Neural progenitor cell (in vitro differentiated cells): ENCODE results near the gene QSER1. TPM values are rescaled to one million over a fixed set of nuclear protein-coding genes. Genes with fewer than 3 reads are reported as not detected.

Experiments
- DNase-seq: peaks from one replicate; pipeline ENCODE4 v3.0.0-alpha.2; 2016; ENCODE audit warnings: low spot score
- H2AFZ ChIP-seq: fragments of 200-600 bp; sonication (generic); replicated peaks from 2 replicates; pipeline ENCODE4 v1.6.1; 2016; ENCODE audit warnings: antibody characterized with exemption
- H3F3A ChIP-seq: fragments of 200-600 bp; sonication (generic); 2 replicates; pipeline ENCODE4 v1.6.1; 2016; ENCODE audit warnings: antibody characterized with exemption, low read depth
- H3K27ac ChIP-seq: fragments of 200-600 bp; sonication (generic); 2 replicates; pipeline ENCODE4 v1.5.1; 2016; ENCODE audit warnings: mild to moderate bottlenecking
- H3K27me3 ChIP-seq: fragments of 200-600 bp; sonication (generic); 2 replicates; pipeline ENCODE4 v1.6.1; 2016; ENCODE audit warnings: mild to moderate bottlenecking, moderate library complexity
- H3K36me3 ChIP-seq: fragments of 200-600 bp; sonication (generic); 2 replicates; pipeline ENCODE4 v1.5.1; 2016
- H3K4me1 ChIP-seq: fragments of 200-600 bp; sonication (generic); 2 replicates; pipeline ENCODE4 v1.6.1; 2016; ENCODE audit warnings: mixed run types
- H3K4me2 ChIP-seq: fragments of 200-600 bp; sonication (generic); 2 replicates; pipeline ENCODE4 v1.6.1; 2016
- H3K4me3 ChIP-seq: fragments of 200-600 bp; sonication (generic); 2 replicates; pipeline ENCODE4 v1.5.1; 2016
- H3K79me2 ChIP-seq: fragments of 200-600 bp; sonication (generic); 2 replicates; pipeline ENCODE4 v1.6.1; 2016; ENCODE audit warnings: low read depth
- H3K9ac ChIP-seq: fragments of 200-600 bp; sonication (generic); 2 replicates; pipeline ENCODE4 v1.6.1; 2016
- H3K9me3 ChIP-seq: fragments of 200-600 bp; sonication (generic); 2 replicates; pipeline ENCODE4 v1.5.1; 2016; ENCODE audit warnings: low read depth
- H4K20me1 ChIP-seq: fragments of 200-600 bp; sonication (generic); 2 replicates; pipeline ENCODE4 v1.6.1; 2016; ENCODE audit warnings: low read depth
- H3K27ac Mint-ChIP-seq: 3 replicates; pipeline ENCODE4 v1.8.0; 2021; ENCODE audit warnings: mixed read lengths
- H3K27me3 Mint-ChIP-seq: 2 replicates; pipeline ENCODE4 v1.8.0; 2022; ENCODE audit warnings: low read depth, mild to moderate bottlenecking, inconsistent platforms, moderate library complexity, mixed read lengths; ENCODE audit not compliant: insufficient read depth
- H3K36me3 Mint-ChIP-seq: 3 replicates; pipeline ENCODE4 v1.8.0; 2021; ENCODE audit warnings: mixed read lengths
- H3K4me1 Mint-ChIP-seq: 3 replicates; pipeline ENCODE4 v1.8.0; 2021; ENCODE audit warnings: mixed read lengths
- H3K4me3 Mint-ChIP-seq: 3 replicates; pipeline ENCODE4 v1.8.0; 2021; ENCODE audit warnings: mild to moderate bottlenecking, moderate library complexity, mixed read lengths
- H3K9me3 Mint-ChIP-seq: 3 replicates; pipeline ENCODE4 v1.8.0; 2020; ENCODE audit warnings: mixed read lengths
- CTCF ChIP-seq: fragments of 200-600 bp; sonication (generic); IDR thresholded peaks from 2 replicates; pipeline ENCODE4 v1.5.1; 2017; ENCODE audit warnings: antibody characterized with exemption, mild to moderate bottlenecking
- EZH2 ChIP-seq: fragments of 200-600 bp; sonication (generic); IDR thresholded peaks from 2 replicates; pipeline ENCODE4 v1.6.1; 2017; ENCODE audit warnings: antibody characterized with exemption, mild to moderate bottlenecking, moderate library complexity
- EZH2phosphoT487 ChIP-seq: fragments of 200-600 bp; sonication (generic); IDR thresholded peaks from 2 replicates; pipeline ENCODE4 v1.6.1; 2017; ENCODE audit warnings: antibody characterized with exemption
- total RNA-seq: library from RNA; depleted of rRNA; stranded (reverse); fragments of >200 nt; gene quantifications from 2 replicates; pipeline ENCODE4 v1.2.3, GENCODE V29; 2015; ENCODE audit warnings: low replicate concordance

QSER1 gene
- total RNA-seq, 1 donor from 2014 or later, result 79.2 TPM

- no peak for TF ChIP-seq EZH2phosphoT487
- TF ChIP-seq CTCF, result no peak
- no peak for TF ChIP-seq EZH2
- no peaks in the 10 kb centered on the region for H3K36me3 Mint-ChIP-seq
These were observed 41.4 kb upstream of the QSER1 start for GRCh38 chr11:32851251-32851650.

GRCh38 chr11:32852207-32852606, 40.4 kb upstream of the QSER1 start:
- H3K4me3 Mint-ChIP-seq, result no peak overlapping the region
- Histone ChIP-seq H3K79me2 (no peaks in the 10 kb centered on the region), H3K36me3 (no peaks in the 10 kb centered on the region), H3K9ac (no peak overlapping the region), H3K27ac (no peak overlapping the region), H3K4me1 (no peaks in the 10 kb centered on the region), H4K20me1 (no peaks in the 10 kb centered on the region), H3K4me2 (no peak overlapping the region), H2AFZ (peak overlapping the region; percentile 40), H3F3A (no peaks in the 10 kb centered on the region), H3K9me3 (no peaks in the 10 kb centered on the region), H3K27me3 (no peaks in the 10 kb centered on the region), H3K4me3 (no peak overlapping the region)
- no peak overlapping the region for H3K27ac Mint-ChIP-seq
- no peak for TF ChIP-seq EZH2
- no peak for TF ChIP-seq EZH2phosphoT487
- TF ChIP-seq CTCF, result no peak
- DNase-seq, result no peak
- no peaks in the 10 kb centered on the region for H3K36me3 Mint-ChIP-seq
- no peaks in the 10 kb centered on the region for H3K4me1 Mint-ChIP-seq
- no peaks in the 10 kb centered on the region for H3K27me3 Mint-ChIP-seq
- no peaks in the 10 kb centered on the region for H3K9me3 Mint-ChIP-seq

More at GRCh38 chr11:32851251-32851650, 41.4 kb upstream of the QSER1 start:
- Histone ChIP-seq H3K27me3 (no peaks in the 10 kb centered on the region), H3K4me2 (no peak overlapping the region), H4K20me1 (no peaks in the 10 kb centered on the region), H3K79me2 (no peaks in the 10 kb centered on the region), H3K9ac (no peak overlapping the region), H3K9me3 (no peaks in the 10 kb centered on the region), H3K27ac (no peak overlapping the region), H3K4me1 (no peaks in the 10 kb centered on the region), H2AFZ (no peak overlapping the region), H3K36me3 (no peaks in the 10 kb centered on the region), H3K4me3 (no peak overlapping the region), H3F3A (no peaks in the 10 kb centered on the region)
- Mint-ChIP-seq H3K9me3 (no peaks in the 10 kb centered on the region), H3K27ac (no peak overlapping the region), H3K27me3 (no peaks in the 10 kb centered on the region), H3K4me3 (no peak overlapping the region), H3K4me1 (no peaks in the 10 kb centered on the region)
- DNase-seq, result no peak

- Histone ChIP-seq H3K4me1 (no peaks in the 10 kb centered on the region), H3K4me3 (no peak overlapping the region), H3K9me3 (no peaks in the 10 kb centered on the region), H3K36me3 (no peaks in the 10 kb centered on the region), H2AFZ (no peak overlapping the region), H3K79me2 (no peaks in the 10 kb centered on the region), H3K27ac (no peak overlapping the region), H4K20me1 (no peaks in the 10 kb centered on the region), H3K27me3 (no peaks in the 10 kb centered on the region), H3K9ac (no peak overlapping the region), H3F3A (no peaks in the 10 kb centered on the region), H3K4me2 (no peak overlapping the region)
- no peaks in the 10 kb centered on the region for H3K36me3 Mint-ChIP-seq
- H3K9me3 Mint-ChIP-seq, result no peaks in the 10 kb centered on the region
- TF ChIP-seq CTCF, result no peak
- no peak for TF ChIP-seq EZH2phosphoT487
- TF ChIP-seq EZH2, result no peak
- H3K4me3 Mint-ChIP-seq, result no peak overlapping the region
- H3K4me1 Mint-ChIP-seq, result no peaks in the 10 kb centered on the region
- H3K27ac Mint-ChIP-seq, result no peak overlapping the region
- no peak for DNase-seq
- no peaks in the 10 kb centered on the region for H3K27me3 Mint-ChIP-seq
These were observed 37.0 kb upstream of the QSER1 start for GRCh38 chr11:32855601-32856000.
